HepG2 (cell line): ENCODE measurements around the gene NXPH4. TPM values are rescaled to one million over a fixed set of nuclear protein-coding genes. Genes with fewer than 3 reads are reported as not detected.
A peak's percentile ranks its signal among the peaks of the same experiment; 100 is the strongest.

Source experiments
- AGO1 ChIP-seq: fragments of 200-400 bp; formaldehyde crosslinking; IDR thresholded peaks from 2 replicates; pipeline ENCODE4 v1.6.1; 2017; ENCODE audit warnings: mild to moderate bottlenecking, low read depth, low read length, moderate library complexity; ENCODE audit not compliant: poor library complexity, severe bottlenecking
- HMGA1 ChIP-seq: sonication (generic); formaldehyde crosslinking; conservative IDR thresholded peaks from 2 replicates; pipeline ENCODE4 v1.4.0; 2020; ENCODE audit warnings: missing genetic modification reagents
- HNRNPH1 ChIP-seq: fragments of 200-400 bp; formaldehyde crosslinking; optimal IDR thresholded peaks from 2 replicates; pipeline ENCODE3; 2017; ENCODE audit warnings: mild to moderate bottlenecking, low read depth, low read length
- HNRNPK ChIP-seq: fragments of 200-400 bp; formaldehyde crosslinking; IDR thresholded peaks from 2 replicates; pipeline ENCODE4 v1.6.1; 2018; ENCODE audit warnings: low read length, low read depth, moderate library complexity, mild to moderate bottlenecking; ENCODE audit not compliant: poor library complexity, severe bottlenecking
- JUN ChIP-seq: sonication (generic); formaldehyde crosslinking; IDR thresholded peaks from 2 replicates; pipeline ENCODE4 v1.4.0; 2020; ENCODE audit warnings: mild to moderate bottlenecking, missing genetic modification reagents
- LCORL ChIP-seq, 2 experiments: fragments of 450-650 bp in 1 of 2; sonication (generic) in 1 of 2; formaldehyde crosslinking in 1 of 2; IDR thresholded peaks; 2 replicates each; pipeline versions ENCODE4 v1.5.0 to v1.6.1; 2017 to 2020; ENCODE audit warnings: antibody characterized with exemption in 1 of 2, missing genetic modification reagents in 1 of 2
- MXD4 ChIP-seq: IDR thresholded peaks from 2 replicates; pipeline ENCODE4 v1.6.1; 2016; ENCODE audit warnings: mild to moderate bottlenecking, missing biosample characterization, missing genetic modification reagents
- NFIB ChIP-seq: sonication (generic); formaldehyde crosslinking; IDR thresholded peaks from 2 replicates; pipeline ENCODE4 v1.9.0; 2021; ENCODE audit warnings: missing genetic modification reagents, mild to moderate bottlenecking, borderline replicate concordance
- PTBP1 ChIP-seq: fragments of 200-400 bp; formaldehyde crosslinking; IDR thresholded peaks from 2 replicates; pipeline ENCODE4 v1.6.1; 2018; ENCODE audit warnings: low read length, low read depth; ENCODE audit not compliant: poor library complexity, severe bottlenecking
- RARG ChIP-seq: sonication (generic); formaldehyde crosslinking; IDR thresholded peaks from 2 replicates; pipeline ENCODE4 v1.4.0; 2020; ENCODE audit warnings: low read depth, mild to moderate bottlenecking, missing genetic modification reagents
- SP4 ChIP-seq: sonication (generic); formaldehyde crosslinking; IDR thresholded peaks from 2 replicates; pipeline ENCODE4 v1.8.1; 2023; ENCODE audit warnings: mild to moderate bottlenecking, missing genetic modification reagents
- ZBTB14 ChIP-seq: sonication (generic); formaldehyde crosslinking; IDR thresholded peaks from 2 replicates; pipeline ENCODE4 v1.4.0; 2020; ENCODE audit warnings: missing genetic modification reagents
- ZBTB33 ChIP-seq: sonication (generic); formaldehyde crosslinking; IDR thresholded peaks from 2 replicates; pipeline ENCODE4 v1.4.0; 2020; ENCODE audit warnings: missing genetic modification reagents
- ZBTB34 ChIP-seq: sonication (generic); formaldehyde crosslinking; IDR thresholded peaks from 2 replicates; pipeline ENCODE4 v1.8.0; 2022; ENCODE audit warnings: mild to moderate bottlenecking, missing genetic modification reagents
- ZBTB43 ChIP-seq: sonication (generic); formaldehyde crosslinking; conservative IDR thresholded peaks from 2 replicates; pipeline ENCODE4 v1.4.0; 2020; ENCODE audit warnings: missing genetic modification reagents
- ZNF205 ChIP-seq: IDR thresholded peaks from 2 replicates; pipeline ENCODE4 v1.6.1; 2018; ENCODE audit warnings: missing biosample characterization, missing genetic modification reagents
- ZNF264 ChIP-seq: sonication (generic); formaldehyde crosslinking; IDR thresholded peaks from 2 replicates; pipeline ENCODE4 v1.4.0; 2020; ENCODE audit warnings: missing genetic modification reagents
- ZNF275 ChIP-seq: sonication (generic); formaldehyde crosslinking; IDR thresholded peaks from 2 replicates; pipeline ENCODE4 v1.8.0; 2022; ENCODE audit warnings: missing genetic modification reagents, mild to moderate bottlenecking, inconsistent platforms, borderline replicate concordance
- polyA plus RNA-seq, 8 experiments: library from polyadenylated mRNA; depleted of rRNA in 3 of 8; stranded (reverse) in 7 of 8; unstranded in 1 of 8; fragments of >200 nt; fragmentation: Illumina TruSeq in 4 of 8; extraction: Trizol in 4 of 8; gene quantifications; 2 replicates each; pipeline versions ENCODE4 v1.2.1 to v1.2.3, GENCODE V29; 2011 to 2016; ENCODE audit warnings: low read depth in 4 of 8, missing spikeins in 1 of 8, mixed read lengths in 1 of 8; ENCODE audit not compliant: insufficient read depth in 1 of 8
- total RNA-seq, 5 experiments: library from RNA; depleted of rRNA; stranded (reverse); fragments of >200 nt; fragmentation: Illumina TruSeq; extraction: Trizol; gene quantifications; 2 replicates each; pipeline ENCODE4 v1.2.3, GENCODE V29; 2016; ENCODE audit warnings: low read depth in 1 of 5

The NXPH4 gene
- total and polyA plus RNA-seq, 2 of the 13 experiments (the other 11 are each of a cell fraction or from before 2014, with no cell fraction given), result 0.13 TPM; not detected in 1

- peak; percentile 91 for TF ChIP-seq ZBTB33 (CRISPR knock-in tag)
- no peak for TF ChIP-seq JUN (CRISPR knock-in tag)
- no peak for TF ChIP-seq ZNF264
- TF ChIP-seq AGO1, result peak; percentile 32
- no peak for TF ChIP-seq HNRNPH1
- TF ChIP-seq ZBTB14 (CRISPR knock-in tag), result 0 out of 2 replicates have a peak, but pooled peaks have one; percentile 44
- 0 out of 2 replicates have a peak, but pooled peaks have one; percentile 58 for TF ChIP-seq ZNF205 (CRISPR knock-in tag)
- 0 out of 2 replicates have a peak, but pooled peaks have one; percentile 47 for TF ChIP-seq ZBTB43 (CRISPR knock-in tag)
- TF ChIP-seq HMGA1, result no peak
- no peak for TF ChIP-seq ZBTB34 (CRISPR knock-in tag)
- peak; percentile 74 for TF ChIP-seq SP4 (CRISPR knock-in tag)
- TF ChIP-seq PTBP1, result peak; percentile 2
- no peak for TF ChIP-seq NFIB (CRISPR knock-in tag)
- peak; percentile 35 for TF ChIP-seq HNRNPK
- no peak; the same call in 1 of the 2 replicates for TF ChIP-seq MXD4
- no peak for TF ChIP-seq ZNF275 (CRISPR knock-in tag)
- no peak for TF ChIP-seq RARG (CRISPR knock-in tag)
- no peak for TF ChIP-seq LCORL (IDR thresholded peaks at IDR 0.05)
- TF ChIP-seq LCORL (CRISPR knock-in tag; IDR thresholded peaks at IDR 0.05), result no peak; the same call in none of the 2 replicates
Observed at GRCh38 chr12:57238854-57239554, 22.4 kb downstream of the NXPH4 start (continued).
